Measurements from ENCODE around the gene WWOX. TPM values are rescaled to one million over a fixed set of nuclear protein-coding genes. Genes with fewer than 3 reads are reported as not detected.

Gene WWOX
- polyA plus RNA-seq, 1 donor (not counting 4 experiments of a cell fraction or from before 2014, with no cell fraction given) = 5.1 TPM

GRCh38 chr16:78668393-78668792 is 568.9 kb downstream of the WWOX start:
- Histone ChIP-seq H3K9me1 (ENCODE audit: control insufficient read depth, extremely low read depth, insufficient read depth, low read length) (no peaks in the 10 kb centered on the region), H3K9ac (ENCODE audit: control insufficient read depth, extremely low read depth, insufficient read depth, low read length) (no peak overlapping the region), H3K9me3 (ENCODE audit: control insufficient read depth, low read depth, low read length) (no peaks in the 10 kb centered on the region), H3K36me3 (ENCODE audit: control insufficient read depth in 2 of 2, extremely low read depth in 1 of 2, insufficient read depth in 2 of 2, low read length in 2 of 2) (no peaks in the 10 kb centered on the region), H3K79me2 (ENCODE audit: control insufficient read depth, insufficient read depth, low read length) (no peaks in the 10 kb centered on the region), H4K20me1 (ENCODE audit: control insufficient read depth, extremely low read depth, insufficient read depth, low read length) (no peaks in the 10 kb centered on the region), H3K4me1 (ENCODE audit: control insufficient read depth, extremely low read depth, insufficient read depth, low read length) (peaks cover 18% of the 10 kb centered on the region), H3K4me2 (ENCODE audit: control insufficient read depth, extremely low read depth, insufficient read depth, low read depth, low read length) (no peak overlapping the region), H3K4me3 (ENCODE audit: control insufficient read depth in 2 of 3, extremely low read depth in 1 of 3, insufficient read depth in 2 of 3, low read depth in 1 of 3, low read length in 3 of 3) (no peak overlapping the region), H3K27me3 (ENCODE audit: control insufficient read depth, extremely low read depth, insufficient read depth, low read length) (no peaks in the 10 kb centered on the region), H3K27ac (ENCODE audit: control insufficient read depth, insufficient read depth, low read length) (no peak overlapping the region), H2AFZ (ENCODE audit: control insufficient read depth, low read length) (no peak overlapping the region)
- dilution Hi-C loops (cut with MboI; ENCODE audit: extremely low pct_ligation_motif_present, low sequenced_read_pairs) = no loop called here
- TF ChIP-seq CTCF (optimal IDR thresholded peaks at IDR 0.05 in 1 of 3, IDR thresholded peaks at IDR 0.05 in 1 of 3, conservative IDR thresholded peaks at IDR 0.05 in 1 of 3; ENCODE audit: extremely low read depth in 1 of 3, insufficient read depth in 2 of 3, low read length in 3 of 3) (no peak), EZH2 (IDR thresholded peaks at IDR 0.05; ENCODE audit: low read length) (no peak)
- DNase-seq (ENCODE audit: low read depth, low spot score) (no peak), FAIRE-seq (no peak)

- Histone ChIP-seq H3K4me3 (ENCODE audit: control insufficient read depth in 2 of 3, extremely low read depth in 1 of 3, insufficient read depth in 2 of 3, low read depth in 1 of 3, low read length in 3 of 3) (no peak overlapping the region), H3K9me1 (ENCODE audit: control insufficient read depth, extremely low read depth, insufficient read depth, low read length) (no peaks in the 10 kb centered on the region), H3K27me3 (ENCODE audit: control insufficient read depth, extremely low read depth, insufficient read depth, low read length) (no peaks in the 10 kb centered on the region), H3K36me3 (ENCODE audit: control insufficient read depth in 2 of 2, extremely low read depth in 1 of 2, insufficient read depth in 2 of 2, low read length in 2 of 2) (no peaks in the 10 kb centered on the region), H3K79me2 (ENCODE audit: control insufficient read depth, insufficient read depth, low read length) (no peaks in the 10 kb centered on the region), H2AFZ (ENCODE audit: control insufficient read depth, low read length) (peak overlapping the region; percentile 73), H3K9ac (ENCODE audit: control insufficient read depth, extremely low read depth, insufficient read depth, low read length) (no peak overlapping the region), H3K27ac (ENCODE audit: control insufficient read depth, insufficient read depth, low read length) (peak overlapping the region; percentile 20), H4K20me1 (ENCODE audit: control insufficient read depth, extremely low read depth, insufficient read depth, low read length) (no peaks in the 10 kb centered on the region), H3K4me2 (ENCODE audit: control insufficient read depth, extremely low read depth, insufficient read depth, low read depth, low read length) (peak overlapping the region; percentile 32), H3K9me3 (ENCODE audit: control insufficient read depth, low read depth, low read length) (no peaks in the 10 kb centered on the region), H3K4me1 (ENCODE audit: control insufficient read depth, extremely low read depth, insufficient read depth, low read length) (peaks cover 15% of the 10 kb centered on the region)
- dilution Hi-C loops (cut with MboI; ENCODE audit: extremely low pct_ligation_motif_present, low sequenced_read_pairs) = no loop called here
- TF ChIP-seq CTCF (optimal IDR thresholded peaks at IDR 0.05 in 1 of 3, IDR thresholded peaks at IDR 0.05 in 1 of 3, conservative IDR thresholded peaks at IDR 0.05 in 1 of 3; ENCODE audit: extremely low read depth in 1 of 3, insufficient read depth in 2 of 3, low read length in 3 of 3) (no peak), EZH2 (IDR thresholded peaks at IDR 0.05; ENCODE audit: low read length) (no peak)
- DNase-seq (ENCODE audit: low read depth, low spot score) = no peak
- peak; percentile 17 for FAIRE-seq
These were observed 570.5 kb downstream of the WWOX start for GRCh38 chr16:78669994-78670393.

Measured in keratinocyte (primary cell).